ENCODE measurements around the gene NELL2.

DNA sequence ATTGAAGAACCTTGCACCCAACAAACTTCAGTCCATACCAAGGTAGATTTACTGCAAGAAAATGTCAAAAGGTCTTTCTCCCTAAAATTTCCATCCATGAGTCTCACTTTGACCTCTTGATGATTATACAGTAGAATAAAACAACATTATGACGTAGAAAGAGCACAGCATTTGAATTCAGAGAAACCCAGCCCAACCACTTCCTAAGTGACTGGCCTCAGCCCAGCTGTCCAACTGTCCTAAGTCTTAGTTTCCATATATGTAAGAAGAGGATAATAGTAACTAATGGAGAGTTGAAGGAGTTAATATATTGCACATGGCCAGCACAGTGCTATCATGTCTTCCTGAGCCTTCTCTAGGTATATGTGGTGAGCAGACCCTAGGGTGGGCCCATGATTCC is 41.0 kb upstream of the NELL2 start:
- TF ChIP-seq, protein P1, sequence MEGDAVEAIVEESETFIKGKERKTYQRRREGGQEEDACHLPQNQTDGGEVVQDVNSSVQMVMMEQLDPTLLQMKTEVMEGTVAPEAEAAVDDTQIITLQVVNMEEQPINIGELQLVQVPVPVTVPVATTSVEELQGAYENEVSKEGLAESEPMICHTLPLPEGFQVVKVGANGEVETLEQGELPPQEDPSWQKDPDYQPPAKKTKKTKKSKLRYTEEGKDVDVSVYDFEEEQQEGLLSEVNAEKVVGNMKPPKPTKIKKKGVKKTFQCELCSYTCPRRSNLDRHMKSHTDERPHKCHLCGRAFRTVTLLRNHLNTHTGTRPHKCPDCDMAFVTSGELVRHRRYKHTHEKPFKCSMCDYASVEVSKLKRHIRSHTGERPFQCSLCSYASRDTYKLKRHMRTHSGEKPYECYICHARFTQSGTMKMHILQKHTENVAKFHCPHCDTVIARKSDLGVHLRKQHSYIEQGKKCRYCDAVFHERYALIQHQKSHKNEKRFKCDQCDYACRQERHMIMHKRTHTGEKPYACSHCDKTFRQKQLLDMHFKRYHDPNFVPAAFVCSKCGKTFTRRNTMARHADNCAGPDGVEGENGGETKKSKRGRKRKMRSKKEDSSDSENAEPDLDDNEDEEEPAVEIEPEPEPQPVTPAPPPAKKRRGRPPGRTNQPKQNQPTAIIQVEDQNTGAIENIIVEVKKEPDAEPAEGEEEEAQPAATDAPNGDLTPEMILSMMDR (conservative IDR thresholded peaks at IDR 0.05; ENCODE audit: low read length): no peak
- no peak for TF ChIP-seq EZH2phosphoT487 (IDR thresholded peaks at IDR 0.05; ENCODE audit: borderline replicate concordance, low read depth, low read length)

Data from OCI-LY7 (cell line).